ENCODE data around the gene PALLD. TPM values are rescaled to one million over a fixed set of nuclear protein-coding genes. Genes with fewer than 3 reads are reported as not detected.
A peak's percentile ranks its signal among the peaks of the same experiment; 100 is the strongest.

Gene PALLD
- total and polyA plus RNA-seq, 2 experiments from 2014 or later = 157 to 178 TPM

GRCh38 chr4:168795346-168795745, 298.5 kb downstream of the PALLD start:
- no peak for TF ChIP-seq CTCF (IDR thresholded peaks at IDR 0.05; ENCODE audit: low read depth, low read length)
- Histone ChIP-seq H3K36me3 (no peaks in the 10 kb centered on the region), H3K9me3 (ENCODE audit: low read depth) (no peaks in the 10 kb centered on the region), H3K27ac (no peak overlapping the region), H3K4me3 (no peak overlapping the region), H3K27me3 (no peaks in the 10 kb centered on the region), H3K4me1 (ENCODE audit: low read depth) (no peaks in the 10 kb centered on the region)
- no peak for DNase-seq (ENCODE audit: low read depth in 1 of 2, low spot score in 1 of 2)

DNA sequence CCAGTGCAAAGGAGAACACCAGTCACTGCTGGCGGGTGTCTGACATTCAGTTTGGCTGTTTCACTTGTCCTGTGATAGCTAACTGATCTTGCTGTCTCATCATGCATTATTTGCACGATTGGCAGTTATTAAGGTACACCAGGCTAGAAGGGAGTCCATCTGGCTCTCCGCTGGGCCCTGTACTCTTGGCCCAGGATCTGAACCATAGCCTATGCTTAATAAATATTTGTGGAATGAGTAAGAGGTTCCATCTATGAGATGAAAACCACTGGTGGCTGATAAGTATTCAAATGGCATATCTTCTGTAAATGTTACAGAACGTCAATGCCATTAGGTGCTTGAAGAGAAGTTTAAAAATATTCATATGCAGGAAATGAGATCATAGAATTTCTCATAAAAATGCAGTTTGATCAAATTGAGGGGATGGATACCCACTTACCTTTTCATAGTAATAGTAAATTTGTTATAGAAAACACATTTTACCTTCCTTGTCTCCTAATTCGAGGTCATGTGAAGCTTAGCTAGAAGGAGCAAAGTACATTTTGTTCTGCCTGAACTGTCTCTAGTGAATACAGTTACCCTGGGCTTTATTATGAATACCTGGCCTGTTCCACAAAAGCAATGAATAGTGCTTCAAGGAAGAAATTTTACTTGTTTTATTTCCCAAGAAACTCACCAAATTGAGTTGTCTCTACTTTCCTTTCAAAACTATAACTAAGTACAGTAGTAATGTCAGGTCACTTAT, 299.7 kb downstream of the PALLD start:
- no peaks in the 10 kb centered on the region for H3K9me3 ChIP-seq (ENCODE audit: low read depth)
- H3K36me3 ChIP-seq = no peaks in the 10 kb centered on the region
- TF ChIP-seq CTCF (IDR thresholded peaks at IDR 0.05; ENCODE audit: low read depth, low read length) = no peak
- no peak overlapping the region for H3K4me3 ChIP-seq
- DNase-seq (ENCODE audit: low read depth in 1 of 2, low spot score in 1 of 2) = peak in 1 of 2 donors; percentile 76
- H3K27me3 ChIP-seq = no peaks in the 10 kb centered on the region
- no peak overlapping the region for H3K27ac ChIP-seq
- H3K4me1 ChIP-seq (ENCODE audit: low read depth) = no peaks in the 10 kb centered on the region

GRCh38 chr4:168797194-168797593, 300.3 kb downstream of the PALLD start:
- no peak for TF ChIP-seq CTCF (IDR thresholded peaks at IDR 0.05; ENCODE audit: low read depth, low read length)
- peak in 1 of 2 donors; percentile 79 for DNase-seq (ENCODE audit: low read depth in 1 of 2, low spot score in 1 of 2)

DNA sequence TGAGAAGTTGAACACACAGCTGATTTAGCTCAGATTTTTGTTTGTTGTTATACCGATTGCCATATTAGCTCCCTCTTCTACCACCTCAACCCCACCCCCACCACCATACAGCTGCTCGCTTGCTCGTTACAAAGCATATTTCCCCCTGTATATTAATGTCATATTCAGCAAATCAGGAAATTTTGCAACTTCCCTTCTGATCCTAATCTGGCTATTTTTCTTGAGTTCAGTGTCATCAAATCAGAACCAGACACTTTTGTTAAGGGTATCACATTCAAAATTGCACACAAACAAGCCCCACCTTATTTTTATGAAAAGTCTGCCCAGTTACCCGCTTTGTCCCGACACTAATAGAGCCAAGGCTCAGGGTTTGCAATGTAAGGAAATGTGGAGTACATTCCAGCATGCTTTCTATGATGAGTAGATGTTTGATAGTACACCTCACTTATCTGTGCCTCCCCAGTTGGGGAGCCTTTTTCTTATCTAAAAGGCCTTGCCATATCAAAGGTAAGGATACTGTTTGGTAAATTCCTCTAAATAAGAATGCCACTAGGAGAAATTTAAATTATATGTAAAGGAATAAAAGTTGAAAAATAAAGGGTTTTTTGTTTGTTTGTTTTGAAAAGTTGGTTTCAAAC, 301.0 kb downstream of the PALLD start:
- no peak overlapping the region for H3K4me3 ChIP-seq
- H3K4me1 ChIP-seq (ENCODE audit: low read depth) = no peaks in the 10 kb centered on the region
- TF ChIP-seq CTCF (IDR thresholded peaks at IDR 0.05; ENCODE audit: low read depth, low read length) = no peak
- no peaks in the 10 kb centered on the region for H3K36me3 ChIP-seq
- H3K27me3 ChIP-seq = no peaks in the 10 kb centered on the region
- no peak overlapping the region for H3K27ac ChIP-seq
- H3K9me3 ChIP-seq (ENCODE audit: low read depth) = no peaks in the 10 kb centered on the region
- no peak for DNase-seq (ENCODE audit: low read depth in 1 of 2, low spot score in 1 of 2)

More at GRCh38 chr4:168797194-168797593, 300.3 kb downstream of the PALLD start:
- H3K9me3 ChIP-seq (ENCODE audit: low read depth) = no peaks in the 10 kb centered on the region
- H3K27ac ChIP-seq = no peak overlapping the region
- no peaks in the 10 kb centered on the region for H3K4me1 ChIP-seq (ENCODE audit: low read depth)
- H3K27me3 ChIP-seq = no peaks in the 10 kb centered on the region
- no peaks in the 10 kb centered on the region for H3K36me3 ChIP-seq
- no peak overlapping the region for H3K4me3 ChIP-seq

- no peaks in the 10 kb centered on the region for H3K4me1 ChIP-seq (ENCODE audit: low read depth)
- no peaks in the 10 kb centered on the region for H3K27me3 ChIP-seq
- no peak for DNase-seq (ENCODE audit: low read depth in 1 of 2, low spot score in 1 of 2)
- H3K4me3 ChIP-seq = no peak overlapping the region
- H3K36me3 ChIP-seq = no peaks in the 10 kb centered on the region
- TF ChIP-seq CTCF (IDR thresholded peaks at IDR 0.05; ENCODE audit: low read depth, low read length) = no peak
- H3K27ac ChIP-seq = no peak overlapping the region
- H3K9me3 ChIP-seq (ENCODE audit: low read depth) = no peaks in the 10 kb centered on the region
Measured at GRCh38 chr4:168800926-168801325, 304.1 kb downstream of the PALLD start.

All from cardiac muscle cell (in vitro differentiated cells and primary cell).